HUES48 (cell line): ENCODE results near the gene MARCO.

Experiments used
- H3K27ac ChIP-seq: one replicate; pipeline ENCODE4 v1.7.0; 2013; ENCODE audit warnings: low read depth, low read length, inconsistent platforms
- H3K27me3 ChIP-seq: 2 replicates; pipeline ENCODE4 v1.6.1; 2013; ENCODE audit warnings: mild to moderate bottlenecking, low read length; ENCODE audit not compliant: control insufficient read depth, insufficient read depth
- H3K36me3 ChIP-seq: 2 replicates; pipeline ENCODE4 v1.6.1; 2013; ENCODE audit warnings: low read length; ENCODE audit not compliant: control insufficient read depth, insufficient read depth
- H3K4me1 ChIP-seq: 2 replicates; pipeline ENCODE4 v1.6.1; 2013; ENCODE audit warnings: mild to moderate bottlenecking, low read length; ENCODE audit not compliant: control insufficient read depth, insufficient read depth
- H3K4me3 ChIP-seq: 2 replicates; pipeline ENCODE4 v1.5.1; 2013; ENCODE audit warnings: mild to moderate bottlenecking, low read depth, low read length
- H3K9ac ChIP-seq: 2 replicates; pipeline ENCODE4 v1.6.1; 2013; ENCODE audit warnings: mild to moderate bottlenecking, low read depth, low read length, moderate library complexity
- H3K9me3 ChIP-seq: 2 replicates; pipeline ENCODE4 v1.6.1; 2013; ENCODE audit warnings: low read length; ENCODE audit not compliant: control insufficient read depth, insufficient read depth

MARCO gene, protein sequence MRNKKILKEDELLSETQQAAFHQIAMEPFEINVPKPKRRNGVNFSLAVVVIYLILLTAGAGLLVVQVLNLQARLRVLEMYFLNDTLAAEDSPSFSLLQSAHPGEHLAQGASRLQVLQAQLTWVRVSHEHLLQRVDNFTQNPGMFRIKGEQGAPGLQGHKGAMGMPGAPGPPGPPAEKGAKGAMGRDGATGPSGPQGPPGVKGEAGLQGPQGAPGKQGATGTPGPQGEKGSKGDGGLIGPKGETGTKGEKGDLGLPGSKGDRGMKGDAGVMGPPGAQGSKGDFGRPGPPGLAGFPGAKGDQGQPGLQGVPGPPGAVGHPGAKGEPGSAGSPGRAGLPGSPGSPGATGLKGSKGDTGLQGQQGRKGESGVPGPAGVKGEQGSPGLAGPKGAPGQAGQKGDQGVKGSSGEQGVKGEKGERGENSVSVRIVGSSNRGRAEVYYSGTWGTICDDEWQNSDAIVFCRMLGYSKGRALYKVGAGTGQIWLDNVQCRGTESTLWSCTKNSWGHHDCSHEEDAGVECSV

GRCh38 chr2:118942031-118942430, at the start of gene MARCO:
MARCO (plus strand) TSS chr2:118942194; CDS start chr2:118942301, 107 bp downstream.
- no peaks in the 10 kb centered on the region for H3K36me3 ChIP-seq
- H3K4me1 ChIP-seq, result no peaks in the 10 kb centered on the region
- no peak within 1 kb of the TSS for H3K4me3 ChIP-seq
- H3K9ac ChIP-seq, result no peak within 1 kb of the TSS
- H3K27me3 ChIP-seq, result no peaks in the 10 kb centered on the region
- H3K27ac ChIP-seq, result no peak within 1 kb of the TSS
- no peaks in the 10 kb centered on the region for H3K9me3 ChIP-seq

DNA sequence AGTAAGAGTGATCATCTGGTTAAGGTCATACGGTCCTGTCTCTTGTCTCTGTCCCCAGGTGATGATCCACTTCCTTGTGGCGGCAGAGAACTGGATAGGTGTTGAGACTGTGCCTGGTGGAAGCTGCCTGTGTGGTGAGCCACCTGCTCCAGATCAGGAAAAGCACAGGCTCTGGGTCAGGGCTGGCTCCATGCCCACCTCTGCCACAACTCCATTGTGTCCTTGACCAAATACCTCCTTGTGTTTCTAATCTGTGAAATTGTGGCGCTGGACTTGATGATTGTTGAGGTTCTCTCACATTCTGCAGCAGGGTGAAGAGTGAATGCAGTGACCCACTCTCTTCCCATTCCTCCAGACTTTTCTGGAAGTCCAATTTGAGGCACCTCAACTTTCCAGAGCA, 48.9 kb upstream of the MARCO start:
- no peak overlapping the region for H3K27ac ChIP-seq
- H3K27me3 ChIP-seq, result no peaks in the 10 kb centered on the region
- no peaks in the 10 kb centered on the region for H3K4me1 ChIP-seq
- H3K36me3 ChIP-seq, result no peaks in the 10 kb centered on the region
- H3K4me3 ChIP-seq, result no peak overlapping the region
- no peak overlapping the region for H3K9ac ChIP-seq
- H3K9me3 ChIP-seq, result no peaks in the 10 kb centered on the region; the same call in 1 of the 2 replicates

DNA sequence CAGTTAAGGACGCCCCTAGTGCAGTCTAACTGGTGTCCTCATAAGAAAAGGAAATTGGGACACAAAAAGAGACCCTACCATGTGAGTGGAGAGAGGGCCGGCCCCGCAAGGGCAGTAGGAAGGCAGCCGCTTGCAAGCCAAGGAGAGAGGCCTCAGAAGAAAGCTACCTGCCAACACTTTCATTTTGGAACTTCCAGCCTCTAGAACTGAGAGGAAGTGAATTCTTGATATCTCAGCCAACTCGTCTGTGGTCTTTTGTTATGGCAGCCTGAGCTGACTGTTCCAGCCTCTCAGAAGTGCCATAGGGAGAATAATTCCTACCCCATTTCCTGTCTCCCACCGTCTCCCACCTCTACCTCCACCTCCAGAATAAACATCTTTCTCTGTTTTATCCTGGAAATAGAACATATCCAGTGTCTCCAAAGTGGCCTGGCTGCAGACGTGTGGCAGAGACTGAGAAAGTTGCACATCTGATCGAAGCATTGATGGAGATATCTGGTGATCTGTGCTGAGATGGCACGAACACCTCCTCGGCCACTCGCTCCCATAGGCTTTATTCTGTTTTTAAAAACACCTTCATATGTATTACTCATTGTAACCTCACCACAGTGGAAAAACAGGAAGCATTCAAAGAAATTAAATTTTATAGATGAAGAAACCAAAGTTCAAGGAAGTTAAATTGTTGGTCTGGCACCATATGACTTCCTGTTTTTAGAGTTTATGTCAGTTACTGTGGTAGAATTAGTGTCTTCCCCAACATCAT, 39.5 kb upstream of the MARCO start:
- Histone ChIP-seq H3K36me3 (no peaks in the 10 kb centered on the region), H3K9me3 (no peaks in the 10 kb centered on the region), H3K9ac (no peak overlapping the region), H3K27me3 (no peaks in the 10 kb centered on the region), H3K4me3 (no peak overlapping the region), H3K4me1 (no peaks in the 10 kb centered on the region), H3K27ac (no peak overlapping the region)

DNA sequence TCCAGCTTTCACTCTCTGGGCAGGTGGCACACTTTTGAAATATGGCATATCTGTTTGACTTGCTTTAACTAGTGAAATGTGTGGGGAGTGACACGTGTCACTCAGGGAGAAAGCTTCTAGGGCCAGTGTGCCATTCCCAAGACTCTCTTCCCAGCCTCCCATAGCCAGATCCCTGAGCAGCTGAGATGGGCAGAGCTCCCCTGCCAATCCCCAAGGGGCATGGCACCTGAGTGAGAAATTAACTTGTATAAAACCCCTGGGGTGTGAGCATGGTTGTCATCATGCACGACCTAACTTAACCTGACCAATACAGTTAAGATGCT, 39.0 kb upstream of the MARCO start:
- Histone ChIP-seq H3K9me3 (no peaks in the 10 kb centered on the region), H3K4me1 (no peaks in the 10 kb centered on the region), H3K4me3 (no peak overlapping the region), H3K9ac (no peak overlapping the region), H3K27me3 (no peaks in the 10 kb centered on the region), H3K36me3 (no peaks in the 10 kb centered on the region), H3K27ac (no peak overlapping the region)

GRCh38 chr2:118903551-118904479, 38.2 kb upstream of the MARCO start:
- Histone ChIP-seq H3K4me3 (no peak overlapping the region), H3K4me1 (no peaks in the 10 kb centered on the region), H3K36me3 (no peaks in the 10 kb centered on the region), H3K9ac (no peak overlapping the region), H3K27me3 (no peaks in the 10 kb centered on the region), H3K27ac (no peak overlapping the region), H3K9me3 (no peaks in the 10 kb centered on the region)

- Histone ChIP-seq H3K4me1 (no peaks in the 10 kb centered on the region), H3K27ac (no peak overlapping the region), H3K4me3 (no peak overlapping the region), H3K27me3 (no peaks in the 10 kb centered on the region), H3K9me3 (no peaks in the 10 kb centered on the region), H3K36me3 (no peaks in the 10 kb centered on the region), H3K9ac (no peak overlapping the region)
Observed at GRCh38 chr2:118905206-118905605, 36.8 kb upstream of the MARCO start.

DNA sequence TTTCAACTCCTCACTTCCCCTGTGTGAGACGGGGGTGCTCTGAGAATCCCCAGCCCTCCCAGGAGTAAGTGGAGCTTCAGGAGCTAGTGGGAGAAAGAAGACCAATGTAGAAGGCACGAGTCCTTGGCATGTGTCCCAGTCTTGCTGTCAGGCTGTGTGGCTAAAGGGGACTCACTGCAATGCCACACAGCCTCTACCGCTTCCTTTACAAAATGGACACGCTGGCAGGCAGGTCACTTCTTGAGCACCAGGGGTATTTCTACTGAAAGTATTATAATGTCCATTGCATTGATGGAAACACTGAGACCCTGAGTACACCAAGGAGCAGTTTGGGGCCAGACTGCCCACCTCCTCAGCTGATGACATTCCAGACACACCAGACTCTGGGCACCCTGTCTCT, 35.8 kb upstream of the MARCO start:
- H3K4me1 ChIP-seq, result no peaks in the 10 kb centered on the region
- H3K27me3 ChIP-seq, result no peaks in the 10 kb centered on the region
- no peaks in the 10 kb centered on the region for H3K36me3 ChIP-seq
- H3K9ac ChIP-seq, result no peak overlapping the region
- no peak overlapping the region for H3K4me3 ChIP-seq
- H3K9me3 ChIP-seq, result no peaks in the 10 kb centered on the region
- H3K27ac ChIP-seq, result no peak overlapping the region

DNA sequence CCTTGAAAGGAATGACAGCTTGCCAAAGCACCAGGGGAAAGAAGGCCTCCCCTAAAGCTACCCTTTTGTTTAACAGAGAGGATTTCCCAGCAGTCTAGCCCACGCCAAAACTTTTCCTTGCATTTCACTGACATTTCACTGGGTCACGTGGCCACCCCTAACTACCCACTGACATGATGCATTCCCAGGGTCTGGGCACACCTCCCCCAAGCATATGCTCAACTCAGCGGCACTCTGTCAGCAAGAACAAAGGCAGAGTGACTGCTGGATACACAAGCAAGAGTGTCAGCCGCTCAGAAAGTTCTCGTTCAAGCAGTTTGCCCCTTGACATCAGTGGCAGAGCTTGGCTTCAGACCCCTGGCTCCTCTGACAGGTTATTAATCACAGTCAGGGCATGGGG, 34.2 kb upstream of the MARCO start:
- Histone ChIP-seq H3K4me1 (no peaks in the 10 kb centered on the region), H3K36me3 (no peaks in the 10 kb centered on the region)

GRCh38 chr2:118909191-118909590, 32.8 kb upstream of the MARCO start:
- Histone ChIP-seq H3K27me3 (no peaks in the 10 kb centered on the region), H3K4me3 (no peak overlapping the region), H3K27ac (no peak overlapping the region), H3K4me1 (no peaks in the 10 kb centered on the region), H3K9me3 (no peaks in the 10 kb centered on the region), H3K9ac (no peak overlapping the region), H3K36me3 (no peaks in the 10 kb centered on the region)

More for the DNA sequence above, 34.2 kb upstream of the MARCO start:
- Histone ChIP-seq H3K9ac (no peak overlapping the region), H3K4me3 (no peak overlapping the region), H3K9me3 (no peaks in the 10 kb centered on the region), H3K27ac (no peak overlapping the region), H3K27me3 (no peaks in the 10 kb centered on the region)

DNA sequence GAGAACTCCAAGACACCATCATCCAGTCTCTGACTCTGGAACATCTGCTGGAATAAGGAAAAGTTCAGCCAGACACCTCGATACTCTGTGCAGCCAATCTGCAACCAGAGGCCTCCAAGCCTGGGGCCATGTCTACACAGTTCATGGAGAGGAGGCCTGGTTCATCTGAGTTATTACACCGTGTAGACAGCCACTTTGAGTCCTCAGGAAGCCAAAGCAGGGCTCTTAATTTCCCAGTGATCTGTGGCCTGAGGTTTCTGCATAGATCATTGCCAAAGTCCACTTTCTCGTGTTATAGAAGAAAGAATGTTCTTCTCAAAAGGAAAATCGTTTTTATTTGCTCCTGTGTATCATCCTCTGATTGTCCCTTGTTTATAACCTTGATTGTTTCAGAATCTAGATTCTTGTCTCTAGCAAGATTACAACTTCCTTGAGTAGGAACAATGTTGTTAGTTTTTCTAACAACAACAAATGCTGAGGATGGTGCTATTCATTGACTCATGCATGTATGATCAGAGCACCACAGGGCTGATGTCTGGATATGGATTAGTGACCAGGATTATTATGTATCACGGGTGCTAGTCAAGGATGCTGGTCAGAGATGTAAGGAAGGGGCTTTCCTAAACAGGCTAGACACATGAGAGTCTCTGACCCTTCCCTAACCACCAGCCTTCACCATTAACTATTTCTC, 30.7 kb upstream of the MARCO start:
- Histone ChIP-seq H3K9me3 (no peaks in the 10 kb centered on the region), H3K27me3 (no peaks in the 10 kb centered on the region), H3K27ac (no peak overlapping the region), H3K4me3 (no peak overlapping the region), H3K4me1 (no peaks in the 10 kb centered on the region), H3K9ac (no peak overlapping the region), H3K36me3 (no peaks in the 10 kb centered on the region)
